Activated naive CD8-positive, alpha-beta T cell (primary cell): ENCODE data around the gene PITPNM1.
A peak's percentile ranks its signal among the peaks of the same experiment; 100 is the strongest.
"Not testable (repeated sequence)": the region's sequence is repeated elsewhere in the genome, so short reads cannot be mapped to it uniquely, and the experiment has no call there.

ENCODE experiments used
- H3K27ac Mint-ChIP-seq: one replicate; pipeline ENCODE4 v1.8.0; 2021; ENCODE audit warnings: mixed read lengths
- H3K27me3 Mint-ChIP-seq: one replicate; pipeline ENCODE4 v1.8.0; 2021; ENCODE audit warnings: mixed read lengths
- H3K36me3 Mint-ChIP-seq: one replicate; pipeline ENCODE4 v1.8.0; 2021; ENCODE audit warnings: mixed read lengths
- H3K4me1 Mint-ChIP-seq: one replicate; pipeline ENCODE4 v1.8.0; 2021; ENCODE audit warnings: low read depth, mixed read lengths
- H3K4me3 Mint-ChIP-seq: one replicate; pipeline ENCODE4 v1.8.0; 2021; ENCODE audit warnings: mild to moderate bottlenecking, mixed read lengths
- H3K9me3 Mint-ChIP-seq: one replicate; pipeline ENCODE4 v1.8.0; 2021; ENCODE audit warnings: low read depth, mixed read lengths

The PITPNM1 gene

DNA sequence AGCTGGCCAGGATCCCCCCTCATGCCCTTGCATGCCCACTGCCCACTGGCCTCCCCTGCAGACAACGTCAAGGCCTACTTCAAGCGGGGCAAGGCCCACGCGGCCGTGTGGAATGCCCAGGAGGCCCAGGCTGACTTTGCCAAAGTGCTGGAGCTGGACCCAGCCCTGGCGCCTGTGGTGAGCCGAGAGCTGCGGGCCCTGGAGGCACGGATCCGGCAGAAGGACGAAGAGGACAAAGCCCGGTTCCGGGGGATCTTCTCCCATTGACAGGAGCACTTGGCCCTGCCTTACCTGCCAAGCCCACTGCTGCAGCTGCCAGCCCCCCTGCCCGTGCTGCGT is 14.5 kb downstream of the PITPNM1 start:
- Mint-ChIP-seq H3K36me3 (peaks cover 10% of the 10 kb centered on the region), H3K4me1 (peaks cover 30% of the 10 kb centered on the region), H3K27me3 (no peaks in the 10 kb centered on the region), H3K9me3 (no peaks in the 10 kb centered on the region), H3K4me3 (no peak overlapping the region), H3K27ac (peak overlapping the region; percentile 76)

DNA sequence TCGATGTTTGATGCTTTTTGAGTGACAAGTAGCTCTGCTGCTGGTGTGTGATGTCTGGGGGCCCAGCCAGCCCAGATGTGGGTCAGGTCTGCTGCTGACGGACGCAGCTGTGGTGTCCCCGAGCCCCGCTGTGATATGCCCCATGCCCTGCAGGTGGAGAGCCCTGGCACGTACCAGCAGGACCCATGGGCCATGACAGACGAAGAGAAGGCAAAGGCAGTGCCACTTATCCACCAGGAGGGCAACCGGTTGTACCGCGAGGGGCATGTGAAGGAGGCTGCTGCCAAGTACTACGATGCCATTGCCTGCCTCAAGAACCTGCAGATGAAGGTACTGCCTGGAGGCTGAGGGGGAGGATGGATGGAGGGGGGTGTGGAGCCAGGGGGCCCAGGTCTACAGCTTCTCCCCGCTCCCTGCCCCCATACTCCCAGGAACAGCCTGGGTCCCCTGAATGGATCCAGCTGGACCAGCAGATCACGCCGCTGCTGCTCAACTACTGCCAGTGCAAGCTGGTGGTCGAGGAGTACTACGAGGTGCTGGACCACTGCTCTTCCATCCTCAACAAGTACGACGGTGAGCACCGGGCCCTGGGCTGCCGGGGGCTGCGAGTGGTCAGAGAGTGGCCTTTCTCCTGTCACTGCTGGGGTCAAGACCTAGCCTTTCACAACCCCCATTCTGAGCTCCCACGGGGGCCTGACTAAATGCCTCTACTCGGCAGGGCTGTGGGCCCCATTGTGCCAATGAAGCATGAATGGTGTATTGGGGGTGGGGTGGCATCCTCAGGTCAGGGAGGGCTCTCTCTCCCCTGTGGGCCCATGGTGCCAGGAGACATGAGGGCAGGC is 15.1 kb downstream of the PITPNM1 start:
- H3K27me3 Mint-ChIP-seq = no peaks in the 10 kb centered on the region
- peaks cover 34% of the 10 kb centered on the region for H3K4me1 Mint-ChIP-seq
- peaks cover 10% of the 10 kb centered on the region for H3K36me3 Mint-ChIP-seq
- H3K27ac Mint-ChIP-seq = peak overlapping the region; percentile 88
- H3K4me3 Mint-ChIP-seq = peak overlapping the region; percentile 32
- H3K9me3 Mint-ChIP-seq = no peaks in the 10 kb centered on the region

DNA sequence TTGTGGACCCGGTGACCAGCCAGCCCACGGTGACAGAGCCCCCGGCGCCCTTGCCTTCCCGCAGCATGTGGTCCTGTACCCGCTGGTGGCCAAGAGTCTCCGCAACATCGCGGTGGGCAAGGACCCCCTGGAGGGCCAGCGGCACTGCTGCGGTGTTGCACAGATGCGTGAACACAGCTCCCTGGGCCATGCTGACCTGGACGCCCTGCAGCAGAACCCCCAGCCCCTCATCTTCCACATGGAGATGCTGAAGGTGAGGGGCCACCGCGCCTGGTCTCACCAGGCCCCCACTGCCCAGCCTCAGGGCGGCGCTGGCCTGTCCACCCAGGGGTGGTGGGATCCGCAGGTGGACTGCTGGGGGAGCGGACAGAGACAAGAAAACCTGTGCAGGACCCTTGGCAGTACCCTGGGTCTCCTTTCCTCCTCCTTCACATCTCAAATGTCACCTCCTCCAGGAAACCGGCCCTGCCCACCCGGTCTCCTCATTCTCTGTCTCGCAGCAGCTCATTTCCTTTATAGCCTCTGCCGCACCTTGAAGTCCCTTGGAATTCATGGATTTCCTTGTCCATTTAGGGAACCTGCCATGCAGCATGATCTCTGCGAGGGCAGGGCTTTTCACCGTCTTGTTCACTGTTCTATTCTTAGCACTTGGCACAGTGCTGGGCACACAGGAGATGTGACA is 15.8 kb downstream of the PITPNM1 start:
- Mint-ChIP-seq H3K4me3 (peak overlapping the region; percentile 32), H3K36me3 (peaks cover 10% of the 10 kb centered on the region), H3K27ac (peak overlapping the region; percentile 88), H3K9me3 (no peaks in the 10 kb centered on the region), H3K4me1 (peaks cover 42% of the 10 kb centered on the region), H3K27me3 (no peaks in the 10 kb centered on the region)

DNA sequence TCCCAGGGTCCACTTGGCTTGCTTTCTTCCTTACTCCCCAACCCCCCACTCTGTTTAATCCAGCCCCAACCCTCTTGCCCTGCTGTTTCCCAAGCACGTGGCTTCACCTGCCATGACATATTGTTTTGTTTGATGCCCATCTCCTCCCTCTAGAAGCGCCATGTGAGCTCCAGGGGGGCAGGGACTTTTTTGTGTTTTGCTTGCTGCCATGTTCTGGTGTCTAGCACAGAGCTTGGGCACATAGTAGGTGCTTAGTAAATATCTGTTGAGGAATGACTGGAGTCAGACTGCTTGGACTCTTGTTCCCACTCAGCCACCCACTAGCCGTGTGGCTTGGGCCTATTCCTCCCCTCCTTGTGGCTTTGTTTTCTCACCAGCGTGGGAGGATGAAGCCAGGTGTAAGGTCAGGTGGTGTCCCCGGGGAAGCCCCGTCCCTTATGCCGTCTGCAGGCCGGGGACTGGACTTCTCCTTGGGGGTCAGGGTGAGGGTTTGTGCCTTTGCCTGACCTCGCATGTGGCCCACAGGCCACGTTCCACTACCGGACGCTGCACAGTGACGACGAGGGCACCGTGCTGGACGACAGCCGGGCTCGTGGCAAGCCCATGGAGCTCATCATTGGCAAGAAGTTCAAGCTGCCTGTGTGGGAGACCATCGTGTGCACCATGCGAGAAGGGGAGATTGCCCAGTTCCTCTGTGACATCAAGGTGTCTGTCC is 18.5 kb downstream of the PITPNM1 start:
- Mint-ChIP-seq H3K4me3 (peak overlapping the region; percentile 81), H3K27me3 (no peaks in the 10 kb centered on the region), H3K27ac (peak overlapping the region; percentile 98), H3K36me3 (peaks cover 10% of the 10 kb centered on the region), H3K4me1 (peaks cover 63% of the 10 kb centered on the region), H3K9me3 (no peaks in the 10 kb centered on the region)

DNA sequence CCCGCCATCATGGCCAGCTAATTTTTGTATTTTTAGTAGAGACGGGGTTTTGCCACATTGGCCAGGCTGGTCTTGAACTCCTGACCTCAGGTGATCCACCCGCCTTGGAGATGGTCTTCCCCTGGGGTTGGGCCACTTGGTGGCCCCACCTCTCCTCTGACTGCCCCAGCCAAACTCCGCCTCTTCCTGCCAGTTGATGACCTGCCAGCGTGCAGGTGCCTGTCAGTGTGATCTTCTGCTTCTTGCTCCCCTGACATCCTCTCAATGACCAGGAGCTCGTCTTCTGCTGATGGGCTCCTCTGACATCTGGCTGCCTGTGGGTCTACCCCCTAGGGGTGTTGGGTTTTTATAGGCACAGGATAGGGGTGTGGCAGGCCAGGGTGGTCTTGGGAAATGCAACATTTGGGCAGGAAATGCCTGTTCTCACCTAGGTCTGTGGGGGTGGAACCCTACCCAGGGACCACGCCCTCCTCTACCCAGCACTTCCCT is 19.2 kb downstream of the PITPNM1 start:
- peak overlapping the region; percentile 98 for H3K27ac Mint-ChIP-seq
- H3K4me1 Mint-ChIP-seq = peaks cover 63% of the 10 kb centered on the region
- H3K9me3 Mint-ChIP-seq, H3K27me3 Mint-ChIP-seq: not testable (repeated sequence)
- H3K36me3 Mint-ChIP-seq = peaks cover 10% of the 10 kb centered on the region
- H3K4me3 Mint-ChIP-seq = peak overlapping the region; percentile 81

DNA sequence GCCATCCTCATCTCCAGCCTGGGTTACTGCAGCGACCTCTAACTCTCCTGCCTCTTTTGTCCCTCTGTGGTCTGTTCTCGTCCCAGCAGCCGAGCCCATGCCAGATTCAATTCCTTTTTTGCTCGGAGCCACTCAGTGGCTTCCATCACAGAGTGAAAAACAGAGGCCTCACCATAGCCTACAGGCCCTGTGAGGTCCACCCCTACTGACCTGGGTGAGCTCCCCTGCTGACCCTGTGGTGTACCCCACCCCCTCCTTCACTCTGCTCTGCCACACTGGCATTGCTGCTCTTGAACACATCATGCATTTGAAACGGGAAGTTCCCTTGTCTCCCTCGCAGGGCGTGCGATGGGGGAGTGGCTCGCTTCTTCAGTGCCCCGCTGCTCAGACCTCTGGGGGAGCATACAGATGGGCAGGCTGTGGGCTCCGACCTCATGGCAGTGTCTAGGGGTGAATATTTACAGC is 20.3 kb downstream of the PITPNM1 start:
- Mint-ChIP-seq H3K9me3 (no peaks in the 10 kb centered on the region), H3K27ac (peak overlapping the region; percentile 99), H3K4me1 (peaks cover 62% of the 10 kb centered on the region), H3K27me3 (no peaks in the 10 kb centered on the region), H3K4me3 (peak overlapping the region; percentile 93), H3K36me3 (peaks cover 10% of the 10 kb centered on the region)

DNA sequence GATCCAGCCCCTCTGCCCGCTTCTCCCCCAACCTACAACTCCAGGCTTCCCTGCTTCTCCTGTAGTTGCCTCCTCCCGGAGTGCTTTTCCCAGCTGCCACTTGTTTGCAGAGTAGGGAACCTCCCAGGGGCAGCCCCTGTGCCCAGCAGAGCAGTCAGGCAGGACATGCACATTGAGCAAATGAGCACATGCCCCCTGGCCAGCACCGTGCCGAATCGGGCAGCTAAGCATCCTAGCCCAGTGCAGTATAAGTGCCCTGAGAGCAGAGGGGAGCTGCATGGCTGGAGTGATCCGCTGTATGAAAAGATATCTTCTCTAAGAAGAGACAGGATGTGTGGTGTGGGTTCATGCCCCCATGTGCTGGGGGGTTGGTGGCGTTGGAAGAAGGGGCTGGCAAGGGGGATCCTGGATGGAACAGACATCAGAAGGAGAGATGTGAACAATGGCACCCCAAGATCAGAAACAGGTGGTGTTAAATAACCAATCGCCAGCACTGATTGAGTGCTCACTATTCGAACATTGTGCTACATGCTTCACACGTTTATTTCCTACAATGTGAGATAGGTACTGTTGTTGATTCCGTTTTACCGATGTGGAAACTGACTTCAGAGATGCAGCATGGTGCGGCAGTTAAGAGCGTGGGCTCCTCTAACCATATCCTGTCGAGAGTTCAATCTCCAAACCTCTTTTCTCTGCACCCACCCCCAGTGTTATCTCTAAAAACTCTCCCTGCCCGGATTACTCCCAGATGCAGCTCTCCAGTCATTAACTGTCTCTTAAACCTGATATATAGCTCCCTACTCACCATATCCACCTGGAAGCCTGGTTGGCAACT is 21.1 kb downstream of the PITPNM1 start:
- peaks cover 58% of the 10 kb centered on the region for H3K4me1 Mint-ChIP-seq
- peaks cover 6% of the 10 kb centered on the region for H3K36me3 Mint-ChIP-seq
- H3K4me3 Mint-ChIP-seq = peak overlapping the region; percentile 93
- H3K9me3 Mint-ChIP-seq = no peaks in the 10 kb centered on the region
- H3K27me3 Mint-ChIP-seq = no peaks in the 10 kb centered on the region
- peak overlapping the region; percentile 99 for H3K27ac Mint-ChIP-seq

DNA sequence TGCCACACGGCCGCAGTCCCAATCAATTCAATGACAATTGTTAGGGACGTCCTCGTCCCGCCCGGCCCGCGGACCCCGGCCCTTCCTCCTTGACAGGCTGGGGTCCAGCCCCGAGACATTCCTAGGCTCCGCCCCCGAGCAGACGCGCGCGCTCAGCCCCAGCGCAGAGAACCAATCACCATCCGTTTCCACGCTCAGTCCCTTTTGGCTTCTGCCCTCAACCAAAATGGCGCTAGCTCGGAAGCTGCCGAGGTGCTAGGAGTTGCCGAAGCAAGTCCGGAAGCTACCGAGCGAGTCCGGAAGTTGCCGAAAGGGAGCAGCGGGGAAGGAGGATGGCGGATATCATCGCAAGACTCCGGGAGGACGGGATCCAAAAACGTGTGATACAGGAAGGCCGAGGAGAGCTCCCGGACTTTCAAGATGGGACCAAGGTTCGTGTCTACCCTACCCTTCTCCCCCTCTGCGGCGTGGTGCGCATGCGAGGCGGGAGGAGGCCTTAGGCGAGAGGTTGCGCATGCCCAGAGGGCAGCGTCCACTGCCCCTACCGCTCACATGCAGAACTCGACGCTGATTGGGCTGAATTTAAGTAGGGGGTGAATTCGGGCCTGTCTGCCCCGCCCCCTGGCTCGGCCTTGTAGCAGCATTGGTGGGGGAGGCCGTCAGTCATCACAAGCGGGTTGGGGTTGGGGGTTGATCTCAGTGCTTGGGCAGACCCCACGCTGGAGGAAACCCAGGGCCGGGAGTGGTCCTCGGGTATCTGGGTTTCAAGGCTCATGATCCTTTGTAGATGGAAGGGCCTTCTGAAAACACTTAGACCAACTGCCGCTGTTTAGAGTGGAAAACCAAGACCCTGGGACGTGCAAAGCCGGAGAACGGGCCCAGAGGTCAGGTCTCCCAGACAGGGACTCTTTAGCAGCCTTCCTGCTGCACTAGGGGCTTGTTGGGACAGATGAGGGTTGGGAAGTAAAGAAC is 22.1 kb downstream of the PITPNM1 start, which contains the start of gene AIP:
TSS of gene AIP (plus strand) at position 200 of the 972 bp plus-strand sequence. CDS start at position 333, 133 bp downstream.
- H3K27ac Mint-ChIP-seq = peak within 1 kb of the TSS; percentile 99
- H3K27me3 Mint-ChIP-seq = no peaks in the 10 kb centered on the region
- peaks cover 56% of the 10 kb centered on the region for H3K4me1 Mint-ChIP-seq
- peak within 1 kb of the TSS; percentile 93 for H3K4me3 Mint-ChIP-seq
- peaks cover 6% of the 10 kb centered on the region for H3K36me3 Mint-ChIP-seq
- H3K9me3 Mint-ChIP-seq = no peaks in the 10 kb centered on the region

DNA sequence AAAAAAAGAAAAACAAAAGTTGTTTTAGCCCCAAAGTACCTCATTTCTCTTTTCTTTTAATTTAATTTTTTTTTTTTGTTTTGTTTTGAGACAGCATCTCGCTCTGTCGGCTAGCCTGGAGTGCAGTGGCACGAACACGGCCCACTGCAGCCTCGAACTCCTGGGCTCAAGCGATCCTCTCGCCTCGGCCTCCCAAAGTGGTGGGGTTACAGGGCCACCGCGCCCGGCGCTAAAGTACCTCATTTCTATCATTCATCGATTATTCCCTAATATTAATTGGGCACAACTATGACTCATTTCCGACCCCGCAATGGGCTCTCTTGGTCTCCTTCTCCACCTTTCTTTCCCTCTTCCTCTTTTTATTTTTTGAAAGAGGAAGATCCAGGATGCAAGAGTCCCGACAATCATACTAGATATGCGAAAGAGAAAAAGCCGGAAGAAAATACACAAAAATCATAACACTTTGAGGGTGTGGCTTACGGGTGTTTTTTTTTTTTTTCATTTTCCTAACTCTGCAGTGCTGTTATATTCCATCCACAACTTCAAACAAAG is 22.8 kb downstream of the PITPNM1 start:
- peak overlapping the region; percentile 93 for H3K4me3 Mint-ChIP-seq
- H3K27me3 Mint-ChIP-seq = no peaks in the 10 kb centered on the region
- H3K4me1 Mint-ChIP-seq = peaks cover 49% of the 10 kb centered on the region

DNA sequence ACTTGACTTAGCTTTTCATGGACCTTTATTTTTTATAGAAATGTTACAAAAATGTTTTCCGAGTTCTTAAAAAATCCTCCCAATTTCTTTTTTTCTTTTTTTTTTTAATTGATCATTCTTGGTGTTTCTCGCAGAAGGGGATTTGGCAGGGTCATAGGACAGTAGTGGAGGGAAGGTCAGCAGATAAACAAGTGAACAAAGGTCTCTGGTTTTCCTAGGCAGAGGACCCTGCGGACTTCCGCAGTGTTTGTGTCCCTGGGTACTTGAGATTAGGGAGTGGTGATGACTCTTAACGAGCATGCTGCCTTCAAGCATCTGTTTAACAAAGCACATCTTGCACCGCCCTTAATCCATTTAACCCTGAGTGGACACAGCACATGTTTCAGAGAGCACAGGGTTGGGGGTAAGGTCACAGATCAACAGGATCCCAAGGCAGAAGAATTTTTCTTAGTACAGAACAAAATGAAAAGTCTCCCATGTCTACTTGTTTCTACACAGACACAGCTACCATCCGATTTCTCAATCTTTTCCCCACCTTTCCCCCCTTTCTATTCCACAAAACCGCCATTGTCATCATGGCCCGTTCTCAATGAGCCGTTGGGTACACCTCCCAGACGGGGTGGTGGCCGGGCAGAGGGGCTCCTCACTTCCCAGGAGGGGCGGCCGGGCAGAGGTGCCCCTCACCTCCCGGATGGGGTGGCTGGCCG is 27.7 kb downstream of the PITPNM1 start:
- H3K4me1 Mint-ChIP-seq, H3K27me3 Mint-ChIP-seq, H3K4me3 Mint-ChIP-seq, H3K36me3 Mint-ChIP-seq, H3K27ac Mint-ChIP-seq, H3K9me3 Mint-ChIP-seq: not testable (repeated sequence)

More for the DNA sequence above, 22.8 kb downstream of the PITPNM1 start:
- Mint-ChIP-seq H3K36me3 (no peaks in the 10 kb centered on the region), H3K9me3 (no peaks in the 10 kb centered on the region), H3K27ac (peak overlapping the region; percentile 99)

DNA sequence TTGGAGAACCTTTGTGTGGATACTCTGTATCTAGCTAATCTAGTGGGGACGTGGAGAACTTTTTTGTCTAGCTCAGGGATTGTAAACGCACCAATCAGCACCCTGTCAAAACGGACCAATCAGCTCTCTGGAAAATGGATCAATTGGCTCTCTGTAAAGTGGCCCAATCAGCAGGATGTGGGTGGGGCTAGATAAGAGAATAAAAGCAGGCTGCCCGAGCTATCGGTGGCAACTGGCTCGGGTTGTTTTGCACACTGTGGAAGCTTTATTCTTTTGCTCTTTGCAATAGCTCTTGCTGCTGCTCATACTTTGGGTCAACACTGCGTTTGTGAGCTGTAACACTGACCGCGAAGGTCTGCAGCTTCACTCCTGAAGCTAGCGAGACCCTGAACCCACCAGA is 28.5 kb downstream of the PITPNM1 start:
- H3K4me3 Mint-ChIP-seq, H3K27me3 Mint-ChIP-seq, H3K36me3 Mint-ChIP-seq, H3K27ac Mint-ChIP-seq, H3K4me1 Mint-ChIP-seq, H3K9me3 Mint-ChIP-seq: not testable (repeated sequence)

DNA sequence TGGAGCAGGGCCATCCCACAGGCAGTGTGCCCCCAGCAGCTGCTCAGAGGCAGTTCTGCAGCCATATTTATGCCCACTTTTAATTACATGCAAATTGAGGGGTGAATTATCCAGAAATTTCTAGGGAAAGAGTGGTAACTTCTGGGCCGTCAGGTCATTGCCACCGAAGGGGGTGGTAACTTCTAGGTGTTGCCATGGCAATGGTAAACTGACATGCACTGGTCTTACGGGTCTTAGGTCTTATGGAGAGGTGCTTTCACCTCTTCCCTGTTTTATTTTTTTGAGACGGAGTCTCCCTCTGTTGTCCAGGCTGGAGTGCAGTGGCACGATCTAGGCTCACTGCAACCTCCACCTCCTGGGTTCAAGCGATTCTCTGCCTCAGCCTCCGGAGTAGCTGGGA is 32.3 kb downstream of the PITPNM1 start:
- Mint-ChIP-seq H3K4me3 (no peak overlapping the region), H3K27me3 (no peaks in the 10 kb centered on the region), H3K27ac (no peak overlapping the region), H3K4me1 (peaks cover 5% of the 10 kb centered on the region), H3K9me3 (no peaks in the 10 kb centered on the region), H3K36me3 (no peaks in the 10 kb centered on the region)
